ENCODE measurements around the gene RASSF3. TPM values are rescaled to one million over a fixed set of nuclear protein-coding genes. Genes with fewer than 3 reads are reported as not detected.
"Not testable (repeated sequence)": the region's sequence is repeated elsewhere in the genome, so short reads cannot be mapped to it uniquely, and the experiment has no call there.

RASSF3 gene
- total RNA-seq, 4 donors from 2014 or later, result 149 to 332 (median 182) TPM

DNA sequence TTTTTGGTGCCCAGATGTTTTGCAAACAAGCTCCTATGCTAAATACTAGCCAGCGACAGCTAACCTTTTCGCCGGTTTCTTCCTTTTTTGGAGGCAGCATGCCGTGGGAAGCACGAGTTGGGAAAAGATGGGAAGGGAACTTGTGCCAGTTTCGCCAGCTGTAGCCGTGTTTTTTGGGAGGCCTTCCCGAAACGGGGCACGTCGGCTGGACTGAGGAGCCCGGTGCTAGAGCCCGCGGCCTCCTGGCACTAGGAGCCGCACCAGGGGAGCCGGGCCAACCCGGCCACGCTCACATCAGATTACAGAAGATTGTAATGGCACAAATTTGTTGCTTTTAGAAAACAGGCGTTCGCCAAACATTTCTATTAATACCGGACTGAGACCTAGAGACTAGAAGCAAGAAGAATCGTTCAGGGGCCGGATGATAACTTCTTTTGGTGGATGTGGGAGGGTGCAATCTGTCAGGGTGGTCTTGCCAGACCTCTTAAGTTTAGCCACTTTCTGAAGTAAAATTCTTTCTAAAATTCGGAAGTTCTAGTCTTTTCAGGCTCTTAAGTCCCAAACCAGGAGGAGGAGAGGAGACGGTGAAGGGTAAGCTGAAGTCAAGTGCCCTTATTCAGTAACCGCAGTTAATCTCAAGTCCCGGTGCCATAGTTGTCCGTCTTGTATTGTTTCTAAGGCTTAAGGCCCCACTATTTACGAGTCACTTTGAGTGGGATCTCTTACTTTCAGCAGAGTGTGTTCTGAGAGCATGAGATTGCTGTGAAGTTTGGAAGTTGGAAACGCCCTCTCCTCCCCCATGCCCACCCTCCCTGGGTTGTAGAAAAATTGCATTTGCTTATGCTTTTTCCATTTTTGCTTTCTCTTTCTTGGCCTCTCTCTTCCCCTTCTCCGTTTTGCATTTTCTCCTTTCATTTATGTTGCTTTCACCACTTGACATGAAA lies 1.3 kb downstream of the RASSF3 start:
- H3K4me1 ChIP-seq, result peaks cover 3 to 62% (median 7%) of the 10 kb centered on the region in 3 donors
- H3K4me3 ChIP-seq, result peak overlapping the region; percentile 69 to 82
- TF ChIP-seq EP300 (IDR thresholded peaks at IDR 0.05) (no peak), POLR2AphosphoS5 (IDR thresholded peaks at IDR 0.05) (peak; percentile 66), CTCF (IDR thresholded peaks at IDR 0.05) (no peak), POLR2A (IDR thresholded peaks at IDR 0.05) (no peak)
- peaks cover 0 to 7% of the 10 kb centered on the region in 2 donors for H3K36me3 ChIP-seq
- H3K9me3 ChIP-seq, result no peaks in the 10 kb centered on the region
- no peaks in the 10 kb centered on the region for H3K27me3 ChIP-seq
- WGBS, 2 donors (ENCODE audit: low coverage in 1 of 2), result 3 to 7% methylated on average over 6 to 18 of the region's 31 CpGs
- ATAC-seq, result peak; percentile 9
- peak overlapping the region; percentile 69 to 97 (median 94) for H3K27ac ChIP-seq

DNA sequence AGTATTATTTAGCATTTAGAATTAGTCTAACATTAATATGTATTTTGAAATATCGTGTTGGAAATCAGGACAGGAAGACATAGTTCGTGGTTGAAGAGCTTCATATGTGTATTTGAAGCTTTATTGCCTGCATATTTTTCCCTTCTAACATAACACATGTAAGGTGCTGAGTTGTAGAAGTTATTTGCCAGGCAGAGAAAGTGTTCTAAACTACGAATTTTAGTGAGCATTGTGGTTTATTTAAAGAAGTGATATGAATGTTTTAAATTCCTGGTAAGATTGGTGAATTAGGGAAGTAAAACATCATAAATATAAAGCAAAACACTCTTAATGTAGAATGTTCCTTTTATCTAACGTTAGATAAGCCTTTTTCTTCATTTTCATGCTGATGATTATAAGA lies 2.5 kb downstream of the RASSF3 start:
- Histone ChIP-seq H3K4me1 (peaks cover 6 to 74% (median 7%) of the 10 kb centered on the region in 3 donors), H3K27me3 (no peaks in the 10 kb centered on the region), H3K27ac (peak overlapping the region; percentile 22 to 97 (median 60)), H3K4me3 (peak overlapping the region; percentile 69 to 82), H3K36me3 (peaks cover 0 to 7% of the 10 kb centered on the region in 2 donors), H3K9me3 (no peaks in the 10 kb centered on the region)
- ATAC-seq, result no peak
- TF ChIP-seq POLR2A (IDR thresholded peaks at IDR 0.05) (no peak), POLR2AphosphoS5 (IDR thresholded peaks at IDR 0.05) (no peak), EP300 (IDR thresholded peaks at IDR 0.05) (no peak), CTCF (IDR thresholded peaks at IDR 0.05) (no peak)
- 16 to 19% methylated on average over 4 of the region's 4 CpGs for WGBS, 2 donors (ENCODE audit: low coverage in 1 of 2)

GRCh38 chr12:64613775-64614398 lies 3.6 kb downstream of the RASSF3 start:
- peak overlapping the region in 1 of 2 donors; percentile 82 for H3K4me3 ChIP-seq
- H3K9me3 ChIP-seq, H3K27me3 ChIP-seq, H3K36me3 ChIP-seq, ATAC-seq: not testable (repeated sequence)
- peaks cover 6 to 82% (median 7%) of the 10 kb centered on the region in 3 donors for H3K4me1 ChIP-seq
- 88 to 93% methylated on average over 11 to 16 of the region's 19 CpGs for WGBS, 2 donors (ENCODE audit: low coverage in 1 of 2)
- H3K27ac ChIP-seq, result peak overlapping the region in 2 of 4 donors; percentile 94 to 97

DNA sequence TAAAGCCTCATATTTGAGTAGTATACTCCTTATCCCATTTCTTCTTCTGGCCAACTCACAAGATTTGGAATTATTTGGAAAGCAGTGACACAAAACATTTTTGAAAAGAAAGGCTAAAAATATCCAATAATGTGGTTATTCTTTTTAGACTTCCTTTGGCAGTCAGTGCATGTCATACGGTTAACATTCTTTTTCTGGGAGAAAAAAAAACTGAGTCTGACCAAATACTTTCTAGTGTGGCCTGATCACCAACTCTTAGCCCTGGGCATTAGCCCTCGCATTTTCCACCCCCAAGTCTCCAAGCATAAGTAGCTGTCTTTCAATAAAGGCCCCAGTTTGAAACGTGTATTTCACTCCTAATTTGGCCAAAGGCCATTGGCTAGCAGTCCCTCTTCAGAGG lies 5.9 kb downstream of the RASSF3 start:
- TF ChIP-seq POLR2AphosphoS5 (IDR thresholded peaks at IDR 0.05) (no peak), POLR2A (IDR thresholded peaks at IDR 0.05) (no peak), EP300 (IDR thresholded peaks at IDR 0.05) (no peak), CTCF (IDR thresholded peaks at IDR 0.05) (no peak)
- ATAC-seq, result no peak
- 7 to 9% methylated on average over 3 of the region's 3 CpGs for WGBS, 2 donors (ENCODE audit: low coverage in 1 of 2)
- H3K9me3 ChIP-seq, result no peaks in the 10 kb centered on the region
- peaks cover 0 to 7% of the 10 kb centered on the region in 2 donors for H3K36me3 ChIP-seq
- H3K27ac ChIP-seq, result peak overlapping the region; percentile 63 to 94 (median 78)
- peaks cover 11 to 99% (median 13%) of the 10 kb centered on the region in 3 donors for H3K4me1 ChIP-seq
- no peak overlapping the region for H3K4me3 ChIP-seq
- H3K27me3 ChIP-seq, result no peaks in the 10 kb centered on the region

DNA sequence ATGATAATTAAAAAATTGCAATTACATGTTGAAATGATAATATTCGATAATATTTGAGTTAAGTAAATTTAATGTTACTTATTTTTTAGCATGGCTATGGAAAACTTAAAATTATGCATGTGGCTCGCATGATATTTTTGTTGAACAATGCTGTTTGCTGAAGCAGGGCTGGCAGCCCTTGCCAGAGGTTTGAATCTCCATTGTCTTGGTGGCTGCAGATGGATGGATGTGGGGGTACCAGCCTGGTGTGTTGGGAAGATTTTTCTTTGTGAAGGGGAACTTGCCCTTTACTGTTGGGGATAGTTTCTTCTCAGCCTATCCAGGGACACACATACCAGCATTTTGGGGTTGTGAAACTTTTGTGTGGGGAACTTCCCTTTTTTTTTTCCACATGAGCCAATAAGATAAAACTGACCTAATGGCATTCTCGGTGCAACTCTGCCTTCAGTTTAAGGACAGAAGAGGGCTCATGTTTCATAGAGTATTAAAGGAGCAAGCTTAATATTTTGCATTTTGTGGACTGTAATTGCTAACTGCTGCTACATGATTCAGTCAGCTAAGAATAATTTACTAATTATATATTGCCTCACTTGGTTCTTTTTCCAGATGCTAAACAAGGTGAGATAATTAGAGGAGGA lies 8.8 kb downstream of the RASSF3 start:
- Histone ChIP-seq H3K4me1 (peaks cover 11 to 100% (median 17%) of the 10 kb centered on the region in 3 donors), H3K9me3 (no peaks in the 10 kb centered on the region), H3K27ac (peak overlapping the region; percentile 23 to 94 (median 44)), H3K36me3 (peaks cover 0 to 7% of the 10 kb centered on the region in 2 donors), H3K4me3 (no peak overlapping the region), H3K27me3 (no peaks in the 10 kb centered on the region)
- WGBS, 2 donors (ENCODE audit: low coverage in 1 of 2), result 56 to 67% methylated on average over 3 of the region's 3 CpGs
- no peak for TF ChIP-seq POLR2A (IDR thresholded peaks at IDR 0.05)
- TF ChIP-seq EP300 (IDR thresholded peaks at IDR 0.05), result no peak
- TF ChIP-seq POLR2AphosphoS5 (IDR thresholded peaks at IDR 0.05), result no peak
- no peak for TF ChIP-seq CTCF (IDR thresholded peaks at IDR 0.05)
- peak; percentile 39 for ATAC-seq

Measured in gastroesophageal sphincter (tissue), 4 donors.